Kidney (tissue), 14 donors: ENCODE data around the gene CNTNAP1. TPM values are rescaled to one million over a fixed set of nuclear protein-coding genes. Genes with fewer than 3 reads are reported as not detected.

Experiments used
- DNase-seq, 5 donors: peaks; one replicate each; pipeline ENCODE4 v3.0.0-alpha.2; 2013 to 2020
- FAIRE-seq: peaks from 2 replicates; lab custom pipeline; 2012; peaks lifted over from hg19 to GRCh38; lab: Jason Lieb, UNC
- H3K27ac ChIP-seq, 2 donors: one replicate each; pipeline ENCODE4 v1.7.0; 2013; ENCODE audit warnings: low read depth in 2 of 2, low read length in 2 of 2, inconsistent platforms in 1 of 2
- H3K27me3 ChIP-seq: one replicate; pipeline ENCODE4 v1.7.1; 2013; ENCODE audit warnings: low read length, inconsistent platforms; ENCODE audit not compliant: control insufficient read depth, insufficient read depth
- H3K36me3 ChIP-seq, 3 donors: one replicate each; pipeline versions ENCODE4 v1.7.0 to v1.7.1; 2013; ENCODE audit warnings: low read length in 3 of 3, control low read depth in 1 of 3, inconsistent platforms in 1 of 3; ENCODE audit not compliant: insufficient read depth in 3 of 3, control insufficient read depth in 2 of 3
- H3K4me1 ChIP-seq, 3 donors: one replicate each; pipeline versions ENCODE4 v1.7.0 to v1.7.1; 2013; ENCODE audit warnings: low read length in 3 of 3, inconsistent platforms in 1 of 3, low read depth in 1 of 3; ENCODE audit not compliant: control insufficient read depth in 2 of 3, insufficient read depth in 2 of 3
- H3K4me3 ChIP-seq, 3 donors: one replicate each; pipeline versions ENCODE4 v1.7.0 to v1.8.1; 2013; ENCODE audit warnings: low read length in 3 of 3, control low read depth in 1 of 3, inconsistent platforms in 1 of 3
- H3K9ac ChIP-seq, 3 donors: one replicate each; pipeline versions ENCODE4 v1.7.0 to v1.7.1; 2013; ENCODE audit warnings: low read length in 3 of 3, control low read depth in 1 of 3, inconsistent platforms in 1 of 3
- H3K9me3 ChIP-seq, 3 donors: one replicate each; pipeline versions ENCODE4 v1.7.0 to v1.7.1; 2013; ENCODE audit warnings: low read length in 3 of 3, control low read depth in 1 of 3, inconsistent platforms in 1 of 3; ENCODE audit not compliant: control insufficient read depth in 2 of 3, insufficient read depth in 1 of 3
- intact Hi-C: fragments of 100-400 bp; cut with DNase I; formaldehyde crosslinking; loops from one replicate; pipeline ENCODE4 v1.11.1; 2022
- polyA plus RNA-seq: library from polyadenylated mRNA; stranded (reverse); fragments of 350-450 nt; fragmentation: Illumina TruSeq; extraction: RNeasy Lipid Tissue Mini Kit (QIAGEN cat#74804); gene quantifications from one replicate; pipeline ENCODE4 v1.2.3, GENCODE V29; 2014; ENCODE audit warnings: low read depth, low replicate concordance; ENCODE audit not compliant: insufficient read depth
- total RNA-seq: library from RNA; stranded (reverse); fragmentation: NEBNext Ultra II Directional; extraction: Animal tissue kit (Norgen Biotek cat#: 25700); gene quantifications from one replicate; pipeline ENCODE4 v1.2.1, GENCODE V29; 2021
- TF ChIP-seq, protein P1 (sequence below): IDR thresholded peaks from 3 replicates; pipeline ENCODE4 v1.5.1; 2012; ENCODE audit warnings: mild to moderate bottlenecking, moderate library complexity, borderline replicate concordance; ENCODE audit not compliant: insufficient read depth; ENCODE audit errors: extremely low read depth
- donor health status: control.
- donor health status: control.
- donor health status: control.
- donor health status: control.
- donor health status: control.
- donor health status: DM: yes; HTN: yes; CAD: no.
- donor health status: Normal renal cell carcinoma (clear cell type).

The CNTNAP1 gene
- total and polyA plus RNA-seq, 2 donors from 2014 or later = 1.4 to 9.1 TPM

GRCh38 chr17:42697108-42697811 is 14.9 kb downstream of the CNTNAP1 start:
- no peak overlapping the region for H3K4me3 ChIP-seq
- peaks cover 0 to 22% (median 17%) of the 10 kb centered on the region in 3 donors for H3K36me3 ChIP-seq
- no peak overlapping the region for H3K27ac ChIP-seq
- H3K9ac ChIP-seq = no peak overlapping the region
- H3K4me1 ChIP-seq = no peaks in the 10 kb centered on the region
- intact Hi-C loops = no loop called here
- DNase-seq = no peak
- no peaks in the 10 kb centered on the region for H3K9me3 ChIP-seq
- TF ChIP-seq, protein P1, sequence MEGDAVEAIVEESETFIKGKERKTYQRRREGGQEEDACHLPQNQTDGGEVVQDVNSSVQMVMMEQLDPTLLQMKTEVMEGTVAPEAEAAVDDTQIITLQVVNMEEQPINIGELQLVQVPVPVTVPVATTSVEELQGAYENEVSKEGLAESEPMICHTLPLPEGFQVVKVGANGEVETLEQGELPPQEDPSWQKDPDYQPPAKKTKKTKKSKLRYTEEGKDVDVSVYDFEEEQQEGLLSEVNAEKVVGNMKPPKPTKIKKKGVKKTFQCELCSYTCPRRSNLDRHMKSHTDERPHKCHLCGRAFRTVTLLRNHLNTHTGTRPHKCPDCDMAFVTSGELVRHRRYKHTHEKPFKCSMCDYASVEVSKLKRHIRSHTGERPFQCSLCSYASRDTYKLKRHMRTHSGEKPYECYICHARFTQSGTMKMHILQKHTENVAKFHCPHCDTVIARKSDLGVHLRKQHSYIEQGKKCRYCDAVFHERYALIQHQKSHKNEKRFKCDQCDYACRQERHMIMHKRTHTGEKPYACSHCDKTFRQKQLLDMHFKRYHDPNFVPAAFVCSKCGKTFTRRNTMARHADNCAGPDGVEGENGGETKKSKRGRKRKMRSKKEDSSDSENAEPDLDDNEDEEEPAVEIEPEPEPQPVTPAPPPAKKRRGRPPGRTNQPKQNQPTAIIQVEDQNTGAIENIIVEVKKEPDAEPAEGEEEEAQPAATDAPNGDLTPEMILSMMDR = no peak
- no peaks in the 10 kb centered on the region for H3K27me3 ChIP-seq
- FAIRE-seq = no peak

GRCh38 chr17:42698736-42699414 is 16.5 kb downstream of the CNTNAP1 start:
- H3K27me3 ChIP-seq = no peaks in the 10 kb centered on the region
- TF ChIP-seq, protein P1 = no peak
- no peak overlapping the region for H3K27ac ChIP-seq
- no peak overlapping the region for H3K4me3 ChIP-seq
- H3K9me3 ChIP-seq = no peaks in the 10 kb centered on the region
- peak in 3 of 5 donors; percentile 39 to 58 (median 39) for DNase-seq
- intact Hi-C loops = no loop called here
- no peak overlapping the region for H3K9ac ChIP-seq
- no peaks in the 10 kb centered on the region for H3K4me1 ChIP-seq
- H3K36me3 ChIP-seq = peaks cover 4 to 34% (median 23%) of the 10 kb centered on the region in 3 donors
- FAIRE-seq = no peak

GRCh38 chr17:42699415-42699740 is 17.0 kb downstream of the CNTNAP1 start:
- Histone ChIP-seq H3K4me1 (no peaks in the 10 kb centered on the region), H3K4me3 (no peak overlapping the region), H3K27me3 (no peaks in the 10 kb centered on the region), H3K36me3 (peaks cover 4 to 38% (median 26%) of the 10 kb centered on the region in 3 donors), H3K9ac (no peak overlapping the region), H3K27ac (no peak overlapping the region), H3K9me3 (no peaks in the 10 kb centered on the region)
- FAIRE-seq (no peak), DNase-seq (no peak)
- TF ChIP-seq, protein P1 = no peak
- intact Hi-C loops = no loop called here
